Spleen (tissue), 11 donors: ENCODE results near the gene CNDP1. TPM values are rescaled to one million over a fixed set of nuclear protein-coding genes. Genes with fewer than 3 reads are reported as not detected.

Experiments used
- DNase-seq: peaks from one replicate; pipeline ENCODE4 v3.0.0-alpha.2; 2020
- H3K27ac ChIP-seq, 8 donors: fragments of 200-600 bp; sonication (generic) in 7 of 8; 1 replicate in 4 of 8; 2 replicates in 4 of 8; pipeline versions ENCODE4 v1.5.0 to v1.8.0; 2016 to 2021; ENCODE audit warnings: inconsistent platforms in 4 of 8, mild to moderate bottlenecking in 4 of 8, moderate library complexity in 1 of 8
- H3K27me3 ChIP-seq, 7 donors: fragments of 200-600 bp; sonication (generic) in 6 of 7; replicated peaks in 1 of 7; 1 replicate in 4 of 7; 2 replicates in 3 of 7; pipeline versions ENCODE4 v1.5.0 to v1.8.0; 2016 to 2021; ENCODE audit warnings: inconsistent platforms in 3 of 7, mild to moderate bottlenecking in 1 of 7
- H3K36me3 ChIP-seq, 6 donors: fragments of 200-600 bp; sonication (generic) in 5 of 6; 1 replicate in 4 of 6; 2 replicates in 2 of 6; pipeline versions ENCODE4 v1.5.0 to v1.8.0; 2016 to 2021; ENCODE audit warnings: inconsistent platforms in 2 of 6
- H3K4me1 ChIP-seq, 6 donors: fragments of 200-600 bp; sonication (generic) in 5 of 6; 1 replicate in 3 of 6; 2 replicates in 3 of 6; pipeline versions ENCODE4 v1.5.0 to v1.8.0; 2016 to 2021; ENCODE audit warnings: inconsistent platforms in 3 of 6
- H3K4me3 ChIP-seq, 8 donors: fragments of 200-600 bp; sonication (generic) in 7 of 8; 1 replicate in 4 of 8; 2 replicates in 4 of 8; pipeline versions ENCODE4 v1.5.0 to v1.8.0; 2016 to 2021; ENCODE audit warnings: inconsistent platforms in 4 of 8, mild to moderate bottlenecking in 4 of 8, moderate library complexity in 2 of 8
- H3K9me3 ChIP-seq, 8 donors: fragments of 200-600 bp; sonication (generic) in 7 of 8; 1 replicate in 4 of 8; 2 replicates in 4 of 8; pipeline versions ENCODE4 v1.5.0 to v1.8.0; 2016 to 2021; ENCODE audit warnings: inconsistent platforms in 4 of 8
- CTCF ChIP-seq, 11 experiments: fragments of 200-600 bp in 7 of 11; fragments of 450-650 bp in 4 of 11; sonication (generic) in 4 of 11; IDR thresholded peaks in 8 of 11; conservative IDR thresholded peaks in 3 of 11; 1 replicate in 7 of 11; 2 replicates in 4 of 11; pipeline versions ENCODE4 v1.4.0 to v1.8.0; 2016 to 2021; ENCODE audit warnings: antibody characterized with exemption in 11 of 11, inconsistent platforms in 4 of 11, mild to moderate bottlenecking in 1 of 11
- POLR2A ChIP-seq, 3 donors: fragments of 450-650 bp; IDR thresholded peaks; one replicate each; pipeline ENCODE4 v1.5.1; 2017; ENCODE audit warnings: antibody characterized with exemption in 3 of 3, mild to moderate bottlenecking in 1 of 3
- POLR2AphosphoS5 ChIP-seq, 3 donors: sonication (generic); formaldehyde crosslinking; IDR thresholded peaks; one replicate each; pipeline ENCODE4 v1.5.1; 2017; ENCODE audit warnings: antibody characterized with exemption in 3 of 3
- WGBS, 5 donors: extraction: QIAGEN DNeasy Blood & Tissue Kit in 3 of 5; methylation state at CpG; one replicate each; pipeline versions ENCODE4 v1.1.5 to v1.1.7; 2013 to 2018; 5-methylcytosine and 5-hydroxymethylcytosine counted together
- intact Hi-C: fragments of 100-400 bp; cut with DNase I; formaldehyde crosslinking; loops from one replicate; pipeline ENCODE4 v1.15.0; 2023; ENCODE audit warnings: low total_unique reads
- polyA plus RNA-seq, 3 donors: library from polyadenylated mRNA; stranded (reverse); fragments of 200-250 nt; gene quantifications; one replicate each; pipeline ENCODE4 v1.2.1, GENCODE V29; 2013
- total RNA-seq, 7 donors: library from RNA; depleted of rRNA in 3 of 7; stranded (reverse); fragments of >200 nt in 3 of 7; fragmentation: NEBNext Ultra II Directional in 4 of 7; extraction: Animal tissue kit (Norgen Biotek cat#: 25700) in 4 of 7; gene quantifications; one replicate each; pipeline versions ENCODE4 v1.1.0 to v1.2.1, GENCODE V29; 2016 to 2021
- donor health status: healthy with polysubstance abuse.
- donor health status: DM: no; HTN: no; CAD: no; lungs with moderate emphysema.
- donor health status: DM: no; HTN: no; CAD: no.
- donor health status: Bipolar disorder and iron deficiency.
- donor health status: healthy.
- donor health status: DM: no; HTN: no; CAD: no.
- donor health status: DM: yes; HTN: yes; CAD: no.

Gene CNDP1
- total and polyA plus RNA-seq, 10 donors, result 0.03 to 0.59 (median 0.18) TPM; not detected in 2

GRCh38 chr18:74631623-74632350, 97.5 kb downstream of the CNDP1 start:
- DNase-seq, result no peak
- H3K27me3 ChIP-seq, result no peaks in the 10 kb centered on the region
- H3K4me1 ChIP-seq, result peaks cover 0 to 37% (median 7%) of the 10 kb centered on the region in 6 donors
- H3K27ac ChIP-seq, result peak overlapping the region in 7 of 8 donors; percentile 17 to 75 (median 69)
- no peaks in the 10 kb centered on the region for H3K9me3 ChIP-seq
- intact Hi-C loops, result no loop called here
- H3K4me3 ChIP-seq, result peak overlapping the region in 1 of 8 donors; percentile 0
- WGBS, 5 donors, result 44 to 61% (median 50%) methylated on average over 13 of the region's 13 CpGs
- H3K36me3 ChIP-seq, result peaks cover 0 to 51% (median 20%) of the 10 kb centered on the region in 6 donors
- TF ChIP-seq POLR2A (IDR thresholded peaks at IDR 0.05), result no peak
- TF ChIP-seq POLR2AphosphoS5 (IDR thresholded peaks at IDR 0.05), result no peak
- no peak for TF ChIP-seq CTCF (IDR thresholded peaks at IDR 0.05 in 8 of 11, conservative IDR thresholded peaks at IDR 0.05 in 3 of 11)

- WGBS, 5 donors, result 73 to 96% (median 93%) methylated on average over 6 of the region's 6 CpGs
- Histone ChIP-seq H3K4me1 (peaks cover 0 to 37% (median 7%) of the 10 kb centered on the region in 6 donors), H3K27ac (peak overlapping the region in 7 of 8 donors; percentile 17 to 75 (median 69)), H3K36me3 (peaks cover 0 to 51% (median 20%) of the 10 kb centered on the region in 6 donors), H3K4me3 (peak overlapping the region in 1 of 8 donors; percentile 0), H3K27me3 (no peaks in the 10 kb centered on the region), H3K9me3 (no peaks in the 10 kb centered on the region)
- intact Hi-C loops, result no loop called here
- DNase-seq, result no peak
- no peak for TF ChIP-seq POLR2A (IDR thresholded peaks at IDR 0.05)
- TF ChIP-seq CTCF (IDR thresholded peaks at IDR 0.05 in 8 of 11, conservative IDR thresholded peaks at IDR 0.05 in 3 of 11), result no peak
- no peak for TF ChIP-seq POLR2AphosphoS5 (IDR thresholded peaks at IDR 0.05)
These were observed 98.0 kb downstream of the CNDP1 start for GRCh38 chr18:74632351-74632679.

- H3K36me3 ChIP-seq, result peaks cover 0 to 51% (median 20%) of the 10 kb centered on the region in 6 donors
- intact Hi-C loops, result no loop called here
- peak overlapping the region in 4 of 8 donors; percentile 44 to 75 (median 71) for H3K27ac ChIP-seq
- TF ChIP-seq POLR2A (IDR thresholded peaks at IDR 0.05) (no peak), POLR2AphosphoS5 (IDR thresholded peaks at IDR 0.05) (no peak), CTCF (IDR thresholded peaks at IDR 0.05 in 8 of 11, conservative IDR thresholded peaks at IDR 0.05 in 3 of 11) (no peak)
- WGBS, 5 donors, result 93 to 97% (median 95%) methylated on average over 4 of the region's 4 CpGs
- no peak overlapping the region for H3K4me3 ChIP-seq
- H3K9me3 ChIP-seq, result no peaks in the 10 kb centered on the region
- peaks cover 0 to 37% (median 7%) of the 10 kb centered on the region in 6 donors for H3K4me1 ChIP-seq
- DNase-seq, result no peak
- no peaks in the 10 kb centered on the region for H3K27me3 ChIP-seq
These were observed 98.6 kb downstream of the CNDP1 start for GRCh38 chr18:74632856-74633255.

GRCh38 chr18:74633652-74634352, 99.5 kb downstream of the CNDP1 start:
- Histone ChIP-seq H3K9me3 (no peaks in the 10 kb centered on the region), H3K27me3 (no peaks in the 10 kb centered on the region), H3K4me1 (peaks cover 0 to 37% (median 7%) of the 10 kb centered on the region in 6 donors), H3K36me3 (peaks cover 0 to 57% (median 20%) of the 10 kb centered on the region in 6 donors), H3K4me3 (no peak overlapping the region), H3K27ac (no peak overlapping the region)
- TF ChIP-seq POLR2A (IDR thresholded peaks at IDR 0.05) (no peak), POLR2AphosphoS5 (IDR thresholded peaks at IDR 0.05) (no peak), CTCF (IDR thresholded peaks at IDR 0.05 in 8 of 11, conservative IDR thresholded peaks at IDR 0.05 in 3 of 11) (no peak)
- intact Hi-C loops, result no loop called here
- WGBS, 5 donors, result 84 to 87% (median 86%) methylated on average over 13 of the region's 13 CpGs
- no peak for DNase-seq
